MG63 (cell line): ENCODE results near the gene HCST. TPM values are rescaled to one million over a fixed set of nuclear protein-coding genes. Genes with fewer than 3 reads are reported as not detected.

ENCODE experiments used
- DNase-seq: peaks from one replicate; pipeline ENCODE4 v3.0.0-alpha.2; 2020
- H3K27me3 ChIP-seq: fragments of 250-450 bp; sonication (Bioruptor Pico); 2 replicates; pipeline ENCODE4 v1.5.1; 2020; ENCODE audit warnings: mild to moderate bottlenecking, moderate library complexity
- H3K36me3 ChIP-seq: fragments of 250-450 bp; sonication (Bioruptor Pico); 2 replicates; pipeline ENCODE4 v1.5.1; 2020; ENCODE audit warnings: mild to moderate bottlenecking, moderate library complexity
- H3K4me3 ChIP-seq: fragments of 250-450 bp; sonication (Bioruptor Pico); 2 replicates; pipeline ENCODE4 v1.5.1; 2020; ENCODE audit warnings: mild to moderate bottlenecking, moderate library complexity
- H3K9me3 ChIP-seq: fragments of 250-450 bp; sonication (Bioruptor Pico); 2 replicates; pipeline ENCODE4 v1.5.1; 2020; ENCODE audit warnings: mild to moderate bottlenecking, moderate library complexity
- total RNA-seq: library from RNA; depleted of rRNA; stranded (reverse); fragments of >200 nt; shearing (Covaris generic); gene quantifications from 2 replicates; pipeline ENCODE4 v1.2.3, GENCODE V29; 2014; ENCODE audit warnings: low replicate concordance; rRNA removed

HCST gene
- total RNA-seq, 1 experiment from 2014 or later: not detected

- Histone ChIP-seq H3K36me3 (no peaks in the 10 kb centered on the region), H3K4me3 (no peak overlapping the region), H3K9me3 (no peaks in the 10 kb centered on the region), H3K27me3 (peaks cover 3% of the 10 kb centered on the region; the same call in 1 of the 2 replicates)
- DNase-seq: no peak
Measured at GRCh38 chr19:35939307-35940077, 37.2 kb downstream of the HCST start.

DNA sequence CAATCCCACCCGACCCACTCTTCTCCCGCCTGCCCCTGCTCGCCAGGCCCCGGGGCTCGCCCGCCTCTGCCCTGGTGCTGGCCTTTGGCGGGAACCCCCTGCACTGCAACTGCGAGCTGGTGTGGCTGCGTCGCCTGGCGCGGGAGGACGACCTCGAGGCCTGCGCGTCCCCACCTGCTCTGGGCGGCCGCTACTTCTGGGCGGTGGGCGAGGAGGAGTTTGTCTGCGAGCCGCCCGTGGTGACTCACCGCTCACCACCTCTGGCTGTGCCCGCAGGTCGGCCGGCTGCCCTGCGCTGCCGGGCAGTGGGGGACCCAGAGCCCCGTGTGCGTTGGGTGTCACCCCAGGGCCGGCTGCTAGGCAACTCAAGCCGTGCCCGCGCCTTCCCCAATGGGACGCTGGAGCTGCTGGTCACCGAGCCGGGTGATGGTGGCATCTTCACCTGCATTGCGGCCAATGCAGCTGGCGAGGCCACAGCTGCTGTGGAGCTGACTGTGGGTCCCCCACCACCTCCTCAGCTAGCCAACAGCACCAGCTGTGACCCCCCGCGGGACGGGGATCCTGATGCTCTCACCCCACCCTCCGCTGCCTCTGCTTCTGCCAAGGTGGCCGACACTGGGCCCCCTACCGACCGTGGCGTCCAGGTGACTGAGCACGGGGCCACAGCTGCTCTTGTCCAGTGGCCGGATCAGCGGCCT is 37.9 kb downstream of the HCST start:
- H3K4me3 ChIP-seq: no peak overlapping the region
- no peak for DNase-seq

DNA sequence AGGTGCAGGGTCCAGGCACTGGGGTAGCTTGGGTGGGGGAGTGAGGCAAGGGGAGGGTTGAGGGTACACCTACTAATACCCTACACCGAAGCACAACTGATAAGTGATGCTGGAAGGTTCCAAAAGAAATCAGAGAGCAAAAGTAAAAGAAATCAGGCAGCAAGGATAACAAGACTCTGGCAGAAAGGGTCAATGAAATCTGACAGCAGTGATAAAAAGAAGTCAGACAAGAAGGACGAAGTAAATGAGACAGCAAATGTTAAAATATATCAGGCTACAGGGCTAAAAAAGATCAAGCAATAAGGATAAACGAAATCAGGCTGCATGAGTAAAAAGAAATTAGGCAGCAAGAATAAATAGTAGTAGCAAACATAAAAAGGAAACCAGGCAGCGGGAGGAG is 38.5 kb downstream of the HCST start:
- H3K27me3 ChIP-seq: no peaks in the 10 kb centered on the region
- H3K36me3 ChIP-seq: no peaks in the 10 kb centered on the region
- H3K4me3 ChIP-seq: no peak overlapping the region
- no peak for DNase-seq
- H3K9me3 ChIP-seq: no peaks in the 10 kb centered on the region

More for the DNA sequence above, 37.9 kb downstream of the HCST start:
- Histone ChIP-seq H3K36me3 (no peaks in the 10 kb centered on the region), H3K27me3 (peaks cover 3% of the 10 kb centered on the region; the same call in 1 of the 2 replicates), H3K9me3 (no peaks in the 10 kb centered on the region)

DNA sequence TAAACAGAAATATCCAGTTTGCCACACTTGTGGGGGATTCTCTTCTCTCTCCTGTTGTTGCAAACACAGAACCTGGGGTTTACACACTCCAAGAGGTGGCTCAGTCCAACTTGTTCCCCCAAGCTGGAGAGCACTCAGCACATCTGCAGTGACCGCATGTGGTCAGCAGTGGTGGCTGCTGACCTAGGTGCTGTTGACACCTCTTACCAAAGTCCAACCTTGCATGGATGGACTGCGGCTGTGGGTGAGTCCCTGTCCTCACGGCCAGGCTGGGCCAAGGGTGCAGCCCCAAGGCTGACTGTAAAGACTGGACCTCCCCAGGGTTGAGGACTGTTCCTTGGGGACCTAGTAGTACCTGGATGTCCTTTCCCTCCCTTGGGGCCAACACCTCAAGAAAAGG is 39.9 kb downstream of the HCST start:
- H3K4me3 ChIP-seq: no peak overlapping the region
- H3K9me3 ChIP-seq: no peaks in the 10 kb centered on the region
- no peaks in the 10 kb centered on the region for H3K27me3 ChIP-seq
- H3K36me3 ChIP-seq: no peaks in the 10 kb centered on the region
- no peak for DNase-seq

- Histone ChIP-seq H3K4me3 (no peak overlapping the region), H3K36me3 (no peaks in the 10 kb centered on the region), H3K9me3 (no peaks in the 10 kb centered on the region), H3K27me3 (no peaks in the 10 kb centered on the region)
- no peak for DNase-seq
Measured at GRCh38 chr19:35943321-35944301, 41.3 kb downstream of the HCST start.

- no peaks in the 10 kb centered on the region for H3K9me3 ChIP-seq
- H3K4me3 ChIP-seq: no peak overlapping the region
- no peak for DNase-seq
- H3K36me3 ChIP-seq: no peaks in the 10 kb centered on the region
- no peaks in the 10 kb centered on the region for H3K27me3 ChIP-seq
Measured at GRCh38 chr19:35944556-35944955, 42.2 kb downstream of the HCST start.

DNA sequence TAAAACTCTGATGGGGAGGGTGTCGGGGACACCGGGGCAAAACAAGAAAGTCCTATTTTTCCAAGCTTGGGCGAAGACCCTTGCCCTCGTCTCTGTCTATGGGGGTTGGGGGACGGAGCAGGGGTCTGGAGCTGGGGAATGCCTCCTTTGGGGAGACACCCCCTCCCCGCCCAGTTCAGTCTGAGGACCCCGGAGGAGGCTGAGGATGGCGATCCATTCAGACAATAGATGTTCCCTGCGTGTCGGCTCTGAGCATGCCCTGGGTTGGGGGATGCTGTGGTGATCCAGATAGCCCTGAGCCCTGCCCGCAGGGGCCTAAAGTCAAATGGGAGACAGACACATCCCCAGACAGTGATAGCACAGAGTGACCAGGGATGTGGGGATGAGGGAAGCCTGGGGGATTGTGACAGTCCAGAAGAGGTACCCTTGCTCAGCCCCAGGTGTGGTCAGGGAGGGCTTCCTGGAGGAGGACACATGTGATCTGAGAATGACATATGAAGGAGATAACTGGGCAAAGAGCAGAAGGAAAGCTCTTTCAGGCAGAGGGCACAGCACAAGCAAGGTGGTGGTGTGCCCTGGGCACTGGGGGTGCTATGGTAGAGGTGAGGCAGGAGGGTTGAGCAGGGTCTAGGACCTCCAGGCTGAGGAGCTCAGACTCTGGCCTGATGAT is 42.9 kb downstream of the HCST start:
- Histone ChIP-seq H3K9me3 (no peaks in the 10 kb centered on the region), H3K4me3 (no peak overlapping the region), H3K36me3 (no peaks in the 10 kb centered on the region), H3K27me3 (no peaks in the 10 kb centered on the region)
- DNase-seq: no peak

- DNase-seq: no peak
- Histone ChIP-seq H3K36me3 (no peaks in the 10 kb centered on the region), H3K27me3 (no peaks in the 10 kb centered on the region), H3K9me3 (no peaks in the 10 kb centered on the region), H3K4me3 (no peak overlapping the region)
Measured at GRCh38 chr19:35946203-35946602, 43.9 kb downstream of the HCST start.

DNA sequence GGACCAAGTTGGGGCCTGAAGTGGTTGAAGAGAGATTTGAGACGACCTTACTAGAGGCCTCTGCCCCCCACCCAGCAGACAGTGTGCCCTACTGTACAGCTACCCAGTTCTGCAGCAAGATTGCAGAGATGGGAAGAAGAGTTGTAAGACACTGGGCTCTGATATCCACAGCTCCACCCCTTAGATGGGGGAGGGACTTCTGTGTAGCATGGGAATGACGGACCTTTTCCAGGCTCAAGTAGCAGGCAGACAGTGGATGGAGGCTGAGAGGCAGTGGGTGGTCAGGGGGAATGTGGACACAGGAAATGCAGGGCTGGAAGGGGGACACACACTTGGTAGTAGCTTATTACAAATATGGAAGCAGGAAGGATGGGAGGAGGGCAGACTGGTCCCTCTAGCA is 46.8 kb downstream of the HCST start:
- DNase-seq: no peak
- H3K36me3 ChIP-seq: no peaks in the 10 kb centered on the region

More for the DNA sequence above, 46.8 kb downstream of the HCST start:
- Histone ChIP-seq H3K27me3 (0 out of 2 replicates have a peak, but pooled peaks cover 6% of the 10 kb centered on the region), H3K4me3 (no peak overlapping the region), H3K9me3 (no peaks in the 10 kb centered on the region)

Other genes with a start within 250 kb of the HCST start
- gene UPK1A, start 236.0 kb upstream of the HCST start, total RNA-seq: not detected in 2 replicates
- not detected in 2 replicates for gene ZBTB32, start 198.0 kb upstream of the HCST start, total RNA-seq
- 2.3 and 6.0 TPM in 2 replicates for gene KMT2B, start 184.5 kb upstream of the HCST start, total RNA-seq
- 0.27 and 2.4 TPM in 2 replicates for gene IGFLR1, start 160.1 kb upstream of the HCST start, total RNA-seq
- 16.3 and 19.8 TPM in 2 replicates for gene U2AF1L4, start 157.1 kb upstream of the HCST start, total RNA-seq
- 37.6 and 76.2 TPM in 2 replicates for gene PSENEN, start 156.9 kb upstream of the HCST start, total RNA-seq
- 2.4 and 4.1 TPM in 2 replicates for gene LIN37, start 154.0 kb upstream of the HCST start, total RNA-seq
- gene HSPB6, start 145.5 kb upstream of the HCST start, total RNA-seq: not detected in 2 replicates
- gene PROSER3, start 144.4 kb upstream of the HCST start, total RNA-seq: 0.47 and 8.9 TPM in 2 replicates
- gene ARHGAP33, start 127.0 kb upstream of the HCST start, total RNA-seq: 0.42 and 1.6 TPM in 2 replicates
- gene PRODH2, start 89.7 kb upstream of the HCST start, total RNA-seq: not detected in 2 replicates
- gene NPHS1, start 50.0 kb upstream of the HCST start, total RNA-seq: not detected in 2 replicates
- 0.15 and 0.43 TPM in 2 replicates for gene KIRREL2, start 45.6 kb upstream of the HCST start, total RNA-seq
- gene APLP1, start 34.0 kb upstream of the HCST start, total RNA-seq: 19.1 and 32.5 TPM in 2 replicates
- 0.81 and 2.1 TPM in 2 replicates for gene NFKBID, start 2.0 kb upstream of the HCST start, total RNA-seq
- gene TYROBP, start 5.8 kb downstream of the HCST start, total RNA-seq: not detected in 2 replicates
- 2.3 and 2.9 TPM in 2 replicates for gene LRFN3, start 33.8 kb downstream of the HCST start, total RNA-seq
- 46.1 and 77.8 TPM in 2 replicates for gene SDHAF1, start 92.7 kb downstream of the HCST start, total RNA-seq
- 0.22 and 0.23 TPM in 2 replicates for gene SYNE4, start 106.3 kb downstream of the HCST start, total RNA-seq
- gene ALKBH6, start 111.7 kb downstream of the HCST start, total RNA-seq: 25.1 and 26.1 TPM in 2 replicates
- gene CLIP3, start 130.3 kb downstream of the HCST start, total RNA-seq: not detected in 2 replicates
- gene THAP8, start 151.8 kb downstream of the HCST start, total RNA-seq: 0.72 and 2.1 TPM in 2 replicates
- 2.5 and 6.1 TPM in 2 replicates for gene WDR62, start 152.4 kb downstream of the HCST start, total RNA-seq
- not detected in 2 replicates for gene OVOL3, start 208.6 kb downstream of the HCST start, total RNA-seq
- gene POLR2I, start 212.3 kb downstream of the HCST start, total RNA-seq: 94.2 and 101 TPM in 2 replicates
- 453 and 520 TPM in 2 replicates for gene TBCB, start 212.9 kb downstream of the HCST start, total RNA-seq
- 415 and 505 TPM in 2 replicates for gene CAPNS1, start 237.5 kb downstream of the HCST start, total RNA-seq
- not detected in 2 replicates for gene COX7A1, start 249.9 kb downstream of the HCST start, total RNA-seq